Measurements from ENCODE around the gene KLF16. TPM values are rescaled to one million over a fixed set of nuclear protein-coding genes. Genes with fewer than 3 reads are reported as not detected.

KLF16 gene
- total RNA-seq, 1 donor from 2014 or later, result 9.8 TPM

- DNase-seq (ENCODE audit: low read depth, low spot score), result no peak
Measured at GRCh38 chr19:1823539-1824251, 39.7 kb downstream of the KLF16 start.

GRCh38 chr19:1823020-1823419, 40.4 kb downstream of the KLF16 start:
- no peak for DNase-seq (ENCODE audit: low read depth, low spot score)

- no peak for DNase-seq (ENCODE audit: low read depth, low spot score)
Measured at GRCh38 chr19:1822210-1822609, 41.2 kb downstream of the KLF16 start.

GRCh38 chr19:1819341-1820255, 43.8 kb downstream of the KLF16 start:
- no peak for DNase-seq (ENCODE audit: low read depth, low spot score)

DNA sequence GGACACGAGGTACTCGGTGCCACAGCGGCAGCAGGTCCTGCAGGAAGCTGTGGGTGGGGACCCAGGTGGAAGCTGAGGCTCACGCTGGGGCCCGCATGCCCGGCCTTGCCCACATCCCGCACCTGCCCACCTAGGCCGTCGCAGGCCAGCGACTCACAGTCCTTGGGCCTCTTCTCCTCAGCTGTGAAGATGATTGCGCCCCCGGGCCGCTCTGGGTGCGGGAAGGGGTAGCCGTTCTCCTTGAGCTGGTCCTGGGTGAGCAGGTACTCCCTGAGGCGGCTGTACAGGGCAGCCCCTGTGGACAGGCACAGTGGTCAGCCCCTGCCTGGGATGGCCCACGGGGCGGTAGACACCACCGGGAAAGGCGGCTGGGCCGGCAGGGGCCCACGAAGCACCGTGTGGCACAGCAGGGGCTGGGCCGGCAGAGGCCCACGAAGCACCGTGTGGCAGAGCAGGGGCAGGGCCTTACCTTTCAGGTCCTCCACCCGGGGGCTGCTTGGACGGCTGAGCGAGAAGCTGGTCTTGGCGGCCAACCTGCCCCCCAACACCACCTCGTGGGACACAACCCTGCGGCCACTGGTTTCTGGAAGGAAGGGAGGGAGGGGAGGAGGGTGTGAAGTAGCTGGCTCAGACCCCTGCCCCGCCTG, 44.7 kb downstream of the KLF16 start:
- no peak for DNase-seq (ENCODE audit: low read depth, low spot score)

- DNase-seq (ENCODE audit: low read depth, low spot score), result no peak
Measured at GRCh38 chr19:1817553-1818179, 45.7 kb downstream of the KLF16 start.

DNA sequence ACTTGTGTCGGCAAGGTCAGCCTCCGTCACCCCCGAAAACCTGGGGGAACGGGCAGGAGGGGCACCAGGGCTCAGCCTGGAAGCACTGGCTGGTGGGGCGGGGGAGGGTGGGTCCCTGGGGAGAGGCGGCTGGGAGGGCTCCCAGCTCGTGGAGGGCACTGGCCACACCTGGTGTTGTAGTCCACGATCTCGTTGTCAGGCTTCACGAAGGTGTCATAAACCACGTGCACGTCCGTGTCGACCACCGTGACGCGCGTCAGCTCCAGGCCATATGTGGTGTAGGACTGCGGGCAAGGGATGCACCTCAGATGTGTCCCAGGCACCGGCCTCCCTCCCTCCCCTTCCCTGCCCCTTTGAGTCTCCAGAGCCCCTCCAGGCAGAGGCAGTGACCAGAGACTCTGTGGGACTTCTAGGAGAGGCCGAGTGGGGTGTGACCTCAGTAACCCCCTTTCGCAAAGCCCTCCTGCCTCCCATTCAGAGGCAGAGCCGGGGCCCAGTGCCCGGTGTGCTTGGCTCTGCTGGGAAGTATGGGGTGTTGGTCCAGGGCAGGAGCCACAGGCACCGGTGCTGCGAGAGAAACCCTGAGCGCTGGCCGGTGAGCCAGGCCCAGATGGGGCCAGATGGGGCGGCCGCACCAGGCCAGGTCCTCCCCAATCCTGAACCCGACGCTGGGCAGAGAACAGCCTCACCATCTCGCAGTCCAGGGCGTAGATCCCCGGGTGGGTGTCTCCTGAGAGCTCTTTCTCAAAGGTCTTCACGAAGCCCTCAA, 46.7 kb downstream of the KLF16 start:
- no peak for DNase-seq (ENCODE audit: low read depth, low spot score)

GRCh38 chr19:1815605-1816529, 47.5 kb downstream of the KLF16 start:
- no peak for DNase-seq (ENCODE audit: low read depth, low spot score)

- DNase-seq (ENCODE audit: low read depth, low spot score), result no peak
Measured at GRCh38 chr19:1814833-1815604, 48.4 kb downstream of the KLF16 start.

DNA sequence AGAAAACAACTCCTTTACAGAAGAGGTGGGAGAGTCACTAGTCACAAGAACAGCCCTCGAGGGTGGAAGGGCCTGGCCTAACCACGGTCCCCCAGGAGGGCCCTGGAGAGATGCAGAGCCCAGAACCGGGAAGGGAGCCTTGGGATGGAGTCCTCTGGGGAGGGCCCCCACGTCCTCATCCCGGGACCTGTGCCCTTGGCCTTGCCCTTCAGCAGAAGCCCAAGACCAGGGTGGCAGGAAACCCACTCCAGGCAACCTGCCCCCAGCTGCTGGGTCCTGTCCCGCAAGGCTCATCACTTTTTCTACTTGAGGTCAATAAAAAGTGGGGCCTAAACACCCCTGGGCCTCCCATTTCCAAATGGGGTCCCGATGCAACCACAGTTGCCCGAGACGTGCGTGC, 49.0 kb downstream of the KLF16 start:
- no peak for DNase-seq (ENCODE audit: low read depth, low spot score)

GRCh38 chr19:1813192-1814182, 49.9 kb downstream of the KLF16 start:
- DNase-seq (ENCODE audit: low read depth, low spot score), result no peak

DNA sequence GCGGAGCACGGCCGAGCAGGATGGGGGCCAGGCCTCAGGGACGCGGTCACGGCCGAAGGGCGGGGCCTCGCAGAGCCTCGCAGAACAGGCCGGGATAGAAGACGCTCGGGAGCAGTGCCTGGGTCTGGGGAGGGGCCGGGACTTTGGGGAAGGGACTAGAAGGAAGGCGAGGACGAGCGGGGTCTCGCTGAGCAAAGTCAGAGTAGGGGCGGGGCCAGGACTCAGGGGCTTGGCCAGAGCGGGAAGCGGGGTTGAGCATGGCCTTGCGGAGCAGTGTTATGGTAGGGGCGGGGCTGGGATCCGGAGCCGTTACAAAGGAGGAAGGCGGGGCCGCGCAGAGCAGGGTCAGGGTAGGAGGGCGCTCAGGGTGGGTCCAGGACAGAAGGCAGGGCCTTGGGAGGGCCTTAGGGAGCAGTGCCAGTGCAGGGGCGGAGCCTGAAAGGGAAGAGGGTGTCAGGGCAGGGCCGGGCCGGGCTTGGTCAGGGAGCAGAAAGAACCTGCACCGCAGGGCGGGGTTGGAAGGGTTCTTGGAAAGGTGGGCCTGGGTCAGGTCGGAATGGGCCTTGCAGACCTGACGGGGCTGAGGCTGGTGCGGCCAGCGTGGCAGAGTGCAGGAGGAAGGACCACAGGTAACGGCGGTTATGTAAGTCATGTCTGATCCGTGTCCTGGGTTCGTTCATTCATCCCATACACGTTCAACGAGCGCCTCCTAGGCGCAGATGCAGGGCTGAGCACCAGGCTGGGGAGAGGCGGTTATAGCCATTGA, 50.8 kb downstream of the KLF16 start:
- DNase-seq (ENCODE audit: low read depth, low spot score), result peak; percentile 53

- no peak for DNase-seq (ENCODE audit: low read depth, low spot score)
Measured at GRCh38 chr19:1811942-1812425, 51.4 kb downstream of the KLF16 start, which contains the start of gene ATP8B3. Gene ATP8B3 (minus strand): TSS chr19:1812276. CDS start chr19:1811736, 540 bp downstream.

DNA sequence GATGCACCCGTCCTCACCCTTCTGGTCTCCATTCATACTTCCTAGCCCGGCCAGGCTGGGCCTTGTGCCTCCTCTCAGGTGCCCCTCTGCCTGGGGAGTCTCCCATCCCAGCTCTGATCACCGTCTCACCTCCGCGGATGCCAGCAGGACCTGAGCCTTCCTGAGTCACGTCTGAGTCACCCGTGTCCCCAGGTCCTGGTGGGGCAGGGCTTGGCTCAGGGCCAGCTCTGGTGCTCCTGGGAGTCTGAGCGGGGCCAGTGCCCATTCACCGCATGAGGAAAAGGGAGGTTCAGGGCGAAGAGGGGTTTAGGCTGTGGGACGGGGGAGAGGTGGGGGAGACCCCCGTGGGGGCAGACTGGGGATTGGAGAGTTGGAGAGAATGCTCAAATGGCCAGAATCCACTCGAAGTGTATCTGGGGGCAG, 51.9 kb downstream of the KLF16 start:
- no peak for DNase-seq (ENCODE audit: low read depth, low spot score)

GRCh38 chr19:1810439-1811160, 52.8 kb downstream of the KLF16 start:
- no peak for DNase-seq (ENCODE audit: low read depth, low spot score)

DNA sequence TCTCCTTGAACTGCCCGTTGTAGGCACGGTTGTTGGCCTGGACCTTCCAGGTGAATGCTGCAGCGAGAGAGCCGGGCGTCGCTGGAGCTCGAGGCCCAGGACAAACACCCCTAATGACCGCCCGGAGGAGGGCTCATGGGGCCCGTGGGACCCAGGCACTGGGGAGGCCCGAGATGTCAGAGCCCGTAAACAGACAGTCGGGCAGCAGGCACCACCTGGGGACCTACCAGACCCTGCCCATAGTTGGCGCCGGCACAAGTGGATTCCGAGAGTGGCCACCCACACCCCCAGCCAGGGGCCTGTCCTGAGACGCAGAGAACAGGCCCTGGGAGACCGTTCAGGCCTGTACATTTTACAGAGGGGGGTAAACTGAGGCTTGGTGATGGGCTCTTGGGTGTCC, 53.7 kb downstream of the KLF16 start:
- no peak for DNase-seq (ENCODE audit: low read depth, low spot score)
